H9 (cell line): Measurements from ENCODE around the gene DIS3L2. TPM values are rescaled to one million over a fixed set of nuclear protein-coding genes. Genes with fewer than 3 reads are reported as not detected.

Source experiments
- DNase-seq: peaks from one replicate; pipeline ENCODE4 v3.0.0-alpha.2; 2017
- H2AFZ ChIP-seq: one replicate; pipeline ENCODE4 v1.6.1; 2013; ENCODE audit warnings: mild to moderate bottlenecking, low read length, control low read depth, moderate library complexity
- H2AK5ac ChIP-seq: 2 replicates; pipeline ENCODE4 v1.6.1; 2013; ENCODE audit warnings: low read length, control low read depth, mixed read lengths; ENCODE audit not compliant: insufficient read length
- H2BK120ac ChIP-seq: one replicate; pipeline ENCODE4 v1.6.1; 2013; ENCODE audit warnings: low read depth, mild to moderate bottlenecking, low read length, control low read depth, inconsistent platforms; ENCODE audit not compliant: poor library complexity, severe bottlenecking
- H2BK12ac ChIP-seq: 2 replicates; pipeline ENCODE4 v1.6.1; 2013; ENCODE audit warnings: low read length, control low read depth, mixed read lengths, low read depth; ENCODE audit not compliant: insufficient read length
- H2BK15ac ChIP-seq: 2 replicates; pipeline ENCODE4 v1.6.1; 2013; ENCODE audit warnings: low read depth, low read length, control low read depth
- H2BK20ac ChIP-seq: one replicate; pipeline ENCODE4 v1.6.1; 2013; ENCODE audit warnings: low read depth, mild to moderate bottlenecking, low read length, control low read depth, inconsistent platforms; ENCODE audit not compliant: poor library complexity, severe bottlenecking
- H2BK5ac ChIP-seq: 2 replicates; pipeline ENCODE4 v1.6.1; 2013; ENCODE audit warnings: low read length, control low read depth, mixed read lengths; ENCODE audit not compliant: insufficient read length
- H3K14ac ChIP-seq: 2 replicates; pipeline ENCODE4 v1.6.1; 2013; ENCODE audit warnings: low read length, control low read depth; ENCODE audit not compliant: insufficient read depth
- H3K18ac ChIP-seq: 2 replicates; pipeline ENCODE4 v1.6.1; 2013; ENCODE audit warnings: low read depth, mild to moderate bottlenecking, mixed read lengths, low read length, control low read depth; ENCODE audit not compliant: insufficient read length
- H3K23ac ChIP-seq: 2 replicates; pipeline ENCODE4 v1.6.1; 2013; ENCODE audit warnings: low read length, control low read depth, mixed read lengths, low read depth; ENCODE audit not compliant: insufficient read length
- H3K23me2 ChIP-seq: 2 replicates; pipeline ENCODE4 v1.6.1; 2013; ENCODE audit warnings: low read depth, mild to moderate bottlenecking, mixed read lengths, low read length, control low read depth; ENCODE audit not compliant: insufficient read length, poor library complexity, severe bottlenecking
- H3K27ac ChIP-seq: 2 replicates; pipeline ENCODE4 v1.5.1; 2013; ENCODE audit warnings: low read length, control low read depth, mixed read lengths, low read depth; ENCODE audit not compliant: insufficient read length
- H3K27me3 ChIP-seq: 2 replicates; pipeline ENCODE4 v1.6.1; 2013; ENCODE audit warnings: low read length, control low read depth, inconsistent platforms; ENCODE audit not compliant: insufficient read depth
- H3K4ac ChIP-seq: 2 replicates; pipeline ENCODE4 v1.6.1; 2013; ENCODE audit warnings: low read depth, mild to moderate bottlenecking, control low read depth, inconsistent platforms, low read length, moderate library complexity
- H3K4me1 ChIP-seq: 2 replicates; pipeline ENCODE4 v1.6.1; 2013; ENCODE audit warnings: low read length, control low read depth, inconsistent platforms; ENCODE audit not compliant: insufficient read depth
- H3K4me2 ChIP-seq: 2 replicates; pipeline ENCODE4 v1.6.1; 2013; ENCODE audit warnings: low read length, control low read depth, mixed read lengths; ENCODE audit not compliant: insufficient read length, insufficient read depth
- H3K56ac ChIP-seq: 2 replicates; pipeline ENCODE4 v1.6.1; 2013; ENCODE audit warnings: low read depth, mild to moderate bottlenecking, mixed read lengths, low read length, control low read depth; ENCODE audit not compliant: insufficient read length
- H3K79me1 ChIP-seq: 2 replicates; pipeline ENCODE4 v1.6.1; 2013; ENCODE audit warnings: low read depth, mild to moderate bottlenecking, moderate library complexity, low read length, control low read depth, inconsistent platforms; ENCODE audit not compliant: insufficient read depth, poor library complexity, severe bottlenecking
- H3K79me2 ChIP-seq: 2 replicates; pipeline ENCODE4 v1.6.1; 2013; ENCODE audit warnings: low read length, control low read depth, inconsistent platforms; ENCODE audit not compliant: insufficient read depth
- H3K9ac ChIP-seq: 2 replicates; pipeline ENCODE4 v1.6.1; 2013; ENCODE audit warnings: low read length, control low read depth, mixed read lengths; ENCODE audit not compliant: insufficient read length; ENCODE audit errors: extremely low read depth
- H3K9me3 ChIP-seq: one replicate; pipeline ENCODE4 v1.6.1; 2013; ENCODE audit warnings: low read depth, low read length, inconsistent platforms; ENCODE audit not compliant: control insufficient read depth
- H3T11ph ChIP-seq: one replicate; pipeline ENCODE4 v1.6.1; 2013; ENCODE audit warnings: mild to moderate bottlenecking, low read length, control low read depth, inconsistent platforms
- H4K20me1 ChIP-seq: one replicate; pipeline ENCODE4 v1.6.1; 2013; ENCODE audit not compliant: control insufficient read depth, insufficient read length, insufficient read depth
- H4K5ac ChIP-seq: 2 replicates; pipeline ENCODE4 v1.6.1; 2013; ENCODE audit warnings: low read depth, mild to moderate bottlenecking, mixed read lengths, low read length, control low read depth; ENCODE audit not compliant: insufficient read length
- H4K8ac ChIP-seq: replicated peaks from 2 replicates; pipeline ENCODE4 v1.6.1; 2013; ENCODE audit warnings: low read length, control low read depth, mixed read lengths, low read depth; ENCODE audit not compliant: insufficient read length
- H4K91ac ChIP-seq: 2 replicates; pipeline ENCODE4 v1.6.1; 2013; ENCODE audit warnings: low read depth, mild to moderate bottlenecking, moderate library complexity, mixed read lengths, low read length, control low read depth; ENCODE audit not compliant: insufficient read length
- H3K27ac Mint-ChIP-seq, 3 experiments: 2 replicates in 2 of 3; 3 replicates in 1 of 3; pipeline ENCODE4 v1.8.0; 2020 to 2021; ENCODE audit warnings: mixed read lengths in 3 of 3, mild to moderate bottlenecking in 1 of 3, moderate library complexity in 1 of 3
- H3K27me3 Mint-ChIP-seq: 2 replicates; pipeline ENCODE4 v1.8.0; 2021; ENCODE audit warnings: low read depth, mild to moderate bottlenecking, moderate library complexity, mixed read lengths
- H3K36me3 Mint-ChIP-seq, 3 experiments: 2 replicates in 2 of 3; 3 replicates in 1 of 3; pipeline ENCODE4 v1.8.0; 2020 to 2021; ENCODE audit warnings: low read depth in 3 of 3, mixed read lengths in 3 of 3; ENCODE audit not compliant: insufficient read depth in 1 of 3
- H3K4me1 Mint-ChIP-seq, 2 experiments: 2 replicates each; pipeline ENCODE4 v1.8.0; 2020; ENCODE audit warnings: mixed read lengths in 2 of 2
- H3K4me3 Mint-ChIP-seq, 2 experiments: 2 replicates in 1 of 2; 3 replicates in 1 of 2; pipeline ENCODE4 v1.8.0; 2020 to 2021; ENCODE audit warnings: mild to moderate bottlenecking in 2 of 2, mixed read lengths in 2 of 2, moderate library complexity in 1 of 2
- H3K9me3 Mint-ChIP-seq, 2 experiments: 2 replicates in 1 of 2; 3 replicates in 1 of 2; pipeline ENCODE4 v1.8.0; 2020; ENCODE audit warnings: mild to moderate bottlenecking in 2 of 2, mixed read lengths in 2 of 2, moderate library complexity in 1 of 2
- total RNA-seq: library from RNA; stranded (reverse); gene quantifications from 2 replicates; pipeline ENCODE4 v1.2.1, GENCODE V29; 2021
- TF ChIP-seq, protein P1 (sequence below): fragments of 200-600 bp; sonication (generic); conservative IDR thresholded peaks from 3 replicates; pipeline ENCODE4 v1.8.0; 2021; ENCODE audit warnings: antibody characterized with exemption, mild to moderate bottlenecking

Gene DIS3L2
- total RNA-seq, 1 experiment from 2014 or later: 28.1 TPM

DNA sequence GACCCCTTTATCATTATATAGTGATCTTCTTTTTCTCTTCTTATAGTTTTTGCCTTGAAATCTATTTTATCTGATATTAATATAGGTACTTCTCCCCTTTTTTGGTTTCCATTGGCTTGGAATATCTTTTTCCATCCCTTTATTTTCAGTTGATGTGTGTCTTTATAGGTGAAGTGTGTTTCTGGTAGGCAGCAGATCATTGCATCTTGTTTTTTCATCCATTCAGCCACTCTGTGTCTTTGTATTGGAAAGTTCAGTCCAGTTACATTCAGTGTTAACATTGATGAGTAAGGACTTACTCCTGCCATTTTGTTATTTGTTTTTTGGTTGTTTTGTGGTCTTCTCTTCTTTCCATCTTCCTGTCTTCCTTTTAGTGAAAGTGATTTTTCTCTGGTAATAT, 133.4 kb downstream of the DIS3L2 start:
- no peaks in the 10 kb centered on the region for H3K79me2 ChIP-seq
- H4K20me1 ChIP-seq: no peaks in the 10 kb centered on the region
- no peak overlapping the region for H4K91ac ChIP-seq
- Mint-ChIP-seq H3K27me3 (no peaks in the 10 kb centered on the region; the same call in 1 of the 2 replicates), H3K36me3 (peaks cover 2 to 4% (median 4%) of the 10 kb centered on the region in 3 experiments; a peak in 4 of 7 replicates), H3K4me3 (no peak overlapping the region), H3K4me1 (peaks cover 5% of the 10 kb centered on the region in 2 experiments; a peak in 3 of 4 replicates), H3K27ac (no peak overlapping the region), H3K9me3 (peaks cover 0 to 6% of the 10 kb centered on the region in 2 experiments; a peak in 2 of 5 replicates)
- no peaks in the 10 kb centered on the region for H3K9me3 ChIP-seq
- no peak overlapping the region for H3K23ac ChIP-seq
- no peaks in the 10 kb centered on the region for H3K4me1 ChIP-seq
- no peak overlapping the region for H3K56ac ChIP-seq
- no peak overlapping the region for H2BK5ac ChIP-seq
- no peak overlapping the region for H2AK5ac ChIP-seq
- H3K27ac ChIP-seq: no peak overlapping the region
- TF ChIP-seq, protein P1, sequence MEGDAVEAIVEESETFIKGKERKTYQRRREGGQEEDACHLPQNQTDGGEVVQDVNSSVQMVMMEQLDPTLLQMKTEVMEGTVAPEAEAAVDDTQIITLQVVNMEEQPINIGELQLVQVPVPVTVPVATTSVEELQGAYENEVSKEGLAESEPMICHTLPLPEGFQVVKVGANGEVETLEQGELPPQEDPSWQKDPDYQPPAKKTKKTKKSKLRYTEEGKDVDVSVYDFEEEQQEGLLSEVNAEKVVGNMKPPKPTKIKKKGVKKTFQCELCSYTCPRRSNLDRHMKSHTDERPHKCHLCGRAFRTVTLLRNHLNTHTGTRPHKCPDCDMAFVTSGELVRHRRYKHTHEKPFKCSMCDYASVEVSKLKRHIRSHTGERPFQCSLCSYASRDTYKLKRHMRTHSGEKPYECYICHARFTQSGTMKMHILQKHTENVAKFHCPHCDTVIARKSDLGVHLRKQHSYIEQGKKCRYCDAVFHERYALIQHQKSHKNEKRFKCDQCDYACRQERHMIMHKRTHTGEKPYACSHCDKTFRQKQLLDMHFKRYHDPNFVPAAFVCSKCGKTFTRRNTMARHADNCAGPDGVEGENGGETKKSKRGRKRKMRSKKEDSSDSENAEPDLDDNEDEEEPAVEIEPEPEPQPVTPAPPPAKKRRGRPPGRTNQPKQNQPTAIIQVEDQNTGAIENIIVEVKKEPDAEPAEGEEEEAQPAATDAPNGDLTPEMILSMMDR: no peak
- no peak overlapping the region for H2AFZ ChIP-seq
- H3K9ac ChIP-seq: no peak overlapping the region
- H2BK12ac ChIP-seq: no peak overlapping the region
- no peak overlapping the region for H2BK20ac ChIP-seq
- H3T11ph ChIP-seq: no peak overlapping the region
- no peak for DNase-seq
- no peak overlapping the region for H2BK15ac ChIP-seq
- no peak overlapping the region for H3K4me2 ChIP-seq
- H3K4ac ChIP-seq: no peak overlapping the region
- H3K23me2 ChIP-seq: no peaks in the 10 kb centered on the region
- H3K14ac ChIP-seq: no peak overlapping the region
- H3K79me1 ChIP-seq: no peaks in the 10 kb centered on the region
- no peak overlapping the region for H4K8ac ChIP-seq
- H4K5ac ChIP-seq: no peak overlapping the region
- no peak overlapping the region for H3K18ac ChIP-seq
- H3K27me3 ChIP-seq: no peaks in the 10 kb centered on the region
- H2BK120ac ChIP-seq: no peak overlapping the region
